ENCODE results near the gene FAM20A. TPM values are rescaled to one million over a fixed set of nuclear protein-coding genes. Genes with fewer than 3 reads are reported as not detected.
"Not testable (repeated sequence)": the region's sequence is repeated elsewhere in the genome, so short reads cannot be mapped to it uniquely, and the experiment has no call there.

FAM20A gene
- total RNA-seq, 3 donors from 2014 or later: 6.2 to 28.8 (median 11.3) TPM

GRCh38 chr17:68501074-68501473 lies 100.1 kb downstream of the FAM20A start:
- no peak for TF ChIP-seq POLR2A (IDR thresholded peaks at IDR 0.05)
- no peak for TF ChIP-seq POLR2AphosphoS5 (IDR thresholded peaks at IDR 0.05)
- TF ChIP-seq CTCF (IDR thresholded peaks at IDR 0.05): no peak
- H3K36me3 ChIP-seq: no peaks in the 10 kb centered on the region
- H3K9me3 ChIP-seq: no peaks in the 10 kb centered on the region
- H3K27ac ChIP-seq: no peak overlapping the region
- no peaks in the 10 kb centered on the region for H3K4me1 ChIP-seq
- no peaks in the 10 kb centered on the region for H3K27me3 ChIP-seq
- intact Hi-C loops (cut with DNase I; ENCODE audit: low total_unique reads): no loop called here
- no peak for DNase-seq (ENCODE audit: low spot score in 2 of 2)
- H3K4me3 ChIP-seq: no peak overlapping the region

GRCh38 chr17:68499587-68499986 lies 101.6 kb downstream of the FAM20A start:
- Histone ChIP-seq H3K36me3 (no peaks in the 10 kb centered on the region), H3K4me3 (no peak overlapping the region), H3K27me3 (no peaks in the 10 kb centered on the region), H3K4me1 (no peaks in the 10 kb centered on the region), H3K9me3 (no peaks in the 10 kb centered on the region), H3K27ac (no peak overlapping the region)
- intact Hi-C loops (cut with DNase I; ENCODE audit: low total_unique reads): no loop called here
- TF ChIP-seq POLR2A (IDR thresholded peaks at IDR 0.05): no peak
- TF ChIP-seq POLR2AphosphoS5 (IDR thresholded peaks at IDR 0.05): no peak
- no peak for TF ChIP-seq CTCF (IDR thresholded peaks at IDR 0.05)
- DNase-seq (ENCODE audit: low spot score in 2 of 2): no peak

- Histone ChIP-seq H3K27me3 (no peaks in the 10 kb centered on the region), H3K4me3 (no peak overlapping the region), H3K9me3 (no peaks in the 10 kb centered on the region), H3K36me3 (no peaks in the 10 kb centered on the region), H3K27ac (peak overlapping the region in 1 of 2 donors; percentile 22), H3K4me1 (no peaks in the 10 kb centered on the region)
- TF ChIP-seq CTCF (IDR thresholded peaks at IDR 0.05) (no peak), POLR2A (IDR thresholded peaks at IDR 0.05) (no peak), POLR2AphosphoS5 (IDR thresholded peaks at IDR 0.05) (no peak)
- no peak for DNase-seq (ENCODE audit: low spot score in 2 of 2)
- intact Hi-C loops (cut with DNase I; ENCODE audit: low total_unique reads): no loop called here
Observed at GRCh38 chr17:68498479-68499326, 102.5 kb downstream of the FAM20A start.

GRCh38 chr17:68497885-68498319 lies 103.3 kb downstream of the FAM20A start:
- no peak for DNase-seq (ENCODE audit: low spot score in 2 of 2)
- H3K36me3 ChIP-seq: no peaks in the 10 kb centered on the region
- H3K27ac ChIP-seq: peak overlapping the region in 1 of 2 donors; percentile 8
- no peak overlapping the region for H3K4me3 ChIP-seq
- no peak for TF ChIP-seq POLR2A (IDR thresholded peaks at IDR 0.05)
- no peak for TF ChIP-seq POLR2AphosphoS5 (IDR thresholded peaks at IDR 0.05)
- TF ChIP-seq CTCF (IDR thresholded peaks at IDR 0.05): no peak
- intact Hi-C loops (cut with DNase I; ENCODE audit: low total_unique reads): no loop called here
- no peaks in the 10 kb centered on the region for H3K27me3 ChIP-seq
- H3K4me1 ChIP-seq: no peaks in the 10 kb centered on the region
- H3K9me3 ChIP-seq: no peaks in the 10 kb centered on the region

- DNase-seq (ENCODE audit: low spot score in 2 of 2): no peak
- Histone ChIP-seq H3K9me3 (no peaks in the 10 kb centered on the region), H3K36me3 (no peaks in the 10 kb centered on the region), H3K4me1 (peaks cover 0 to 7% of the 10 kb centered on the region in 2 donors), H3K27me3 (no peaks in the 10 kb centered on the region), H3K4me3 (no peak overlapping the region), H3K27ac (no peak overlapping the region)
- TF ChIP-seq POLR2A (IDR thresholded peaks at IDR 0.05): no peak
- TF ChIP-seq CTCF (IDR thresholded peaks at IDR 0.05): no peak
- intact Hi-C loops (cut with DNase I; ENCODE audit: low total_unique reads): no loop called here
Observed at GRCh38 chr17:68495081-68495480, 106.1 kb downstream of the FAM20A start.

GRCh38 chr17:68492394-68493054 lies 108.6 kb downstream of the FAM20A start:
- H3K27me3 ChIP-seq; intact Hi-C loops (cut with DNase I; ENCODE audit: low total_unique reads); H3K36me3 ChIP-seq; H3K9me3 ChIP-seq; DNase-seq (ENCODE audit: low spot score in 2 of 2); H3K4me1 ChIP-seq: not testable (repeated sequence)
- H3K4me3 ChIP-seq: peak overlapping the region in 2 of 3 donors; percentile 8 to 27
- H3K27ac ChIP-seq: peak overlapping the region; percentile 43 to 52
